Measurements from ENCODE around the gene ETV4.

The ETV4 gene

DNA sequence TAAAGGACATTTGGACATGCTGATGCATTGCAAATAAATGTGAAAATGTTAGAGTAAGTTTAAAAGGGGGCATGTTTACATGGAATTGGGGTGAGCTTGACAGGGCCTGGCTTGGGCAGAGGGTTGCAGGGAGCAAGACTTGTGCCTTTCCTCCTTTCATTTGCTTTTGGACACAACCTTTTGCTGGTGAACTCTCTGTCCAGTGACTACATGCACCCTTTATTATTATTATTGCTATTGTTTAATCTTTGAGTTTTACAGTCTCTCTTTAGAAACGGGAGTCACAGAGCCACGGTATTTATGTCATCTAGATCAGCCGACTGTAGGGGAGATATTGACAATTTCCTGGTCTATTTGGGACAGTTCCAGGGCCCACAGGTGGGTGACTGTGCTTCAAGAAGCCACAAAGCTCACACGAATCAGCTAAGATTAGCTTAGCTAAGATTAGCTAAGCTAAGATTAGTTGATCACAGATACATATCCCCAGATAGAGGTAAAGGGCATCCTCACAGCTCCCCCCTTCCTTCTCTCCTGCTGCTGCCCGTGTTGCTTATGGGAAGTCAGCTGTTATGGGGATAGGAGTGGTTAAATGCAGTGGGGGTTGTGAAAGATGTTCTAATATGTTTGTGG lies 28.9 kb upstream of the ETV4 start:
- in situ Hi-C loops (cut with MboI; ENCODE audit: low pct_unique_long_range_greater_than_20kb, low sequenced_read_pairs): loop anchor here (10.0 kb wide), 1 partner anchor 190 kb away; no protein-coding TSS in a partner anchor
- no peak for DNase-seq

DNA sequence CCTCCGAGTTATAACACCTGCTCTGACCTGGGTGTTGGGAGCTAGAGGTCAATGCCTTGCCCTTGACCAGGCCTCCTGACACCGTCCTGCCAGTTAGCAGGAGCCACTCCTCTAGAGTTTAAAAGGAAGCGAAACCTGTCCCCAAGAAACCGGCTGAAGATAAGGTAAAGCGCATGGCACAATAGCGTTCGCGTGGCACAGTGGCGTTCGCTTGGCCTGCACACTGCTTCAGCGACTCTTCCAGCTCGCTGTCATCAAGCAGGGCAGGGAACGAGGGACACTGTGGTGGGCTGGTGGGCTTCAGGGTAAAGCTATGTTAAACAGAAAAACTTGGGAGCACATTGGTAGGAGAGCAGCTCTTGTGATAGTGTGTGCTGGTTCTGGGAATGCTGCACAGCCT lies 28.2 kb upstream of the ETV4 start:
- in situ Hi-C loops (cut with MboI; ENCODE audit: low pct_unique_long_range_greater_than_20kb, low sequenced_read_pairs): loop anchor here (10.0 kb wide), 1 partner anchor 190 kb away; no protein-coding TSS in a partner anchor
- DNase-seq: no peak

DNA sequence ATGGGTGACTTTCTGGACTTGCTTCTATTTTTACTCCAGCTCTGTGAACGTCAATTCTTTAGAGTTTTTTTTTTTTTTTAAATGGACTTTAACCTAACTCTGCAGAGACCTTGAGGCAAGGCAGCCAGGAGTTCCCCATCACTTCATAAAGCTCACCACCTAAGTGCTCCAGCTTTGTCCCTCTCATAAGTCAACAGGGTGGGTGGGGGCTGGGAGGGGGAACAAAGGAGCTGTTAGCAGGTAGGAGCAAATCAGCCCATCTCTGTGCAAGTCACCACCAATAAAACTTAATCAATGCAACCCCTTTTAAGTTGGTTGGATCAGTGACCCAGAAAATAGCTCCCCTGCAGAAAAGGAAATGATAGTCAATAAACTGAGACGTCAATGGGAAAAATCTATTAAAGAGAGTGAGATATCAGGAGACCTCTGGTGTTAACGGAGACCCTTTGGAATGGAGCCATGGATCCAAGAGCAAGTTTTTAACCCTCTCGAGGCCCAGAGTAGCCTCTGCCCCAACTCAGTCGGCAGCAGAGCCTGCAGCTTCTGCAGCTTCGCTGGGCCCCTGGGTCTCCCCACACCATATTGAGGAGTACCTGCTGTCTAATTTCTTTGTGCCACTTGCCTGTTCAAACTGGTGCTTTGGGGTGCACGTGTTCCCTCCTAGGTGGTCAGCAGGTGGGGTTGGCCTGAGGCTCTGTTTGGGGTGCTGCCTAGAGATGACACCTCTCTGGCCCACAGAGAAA lies 27.6 kb upstream of the ETV4 start:
- in situ Hi-C loops (cut with MboI; ENCODE audit: low pct_unique_long_range_greater_than_20kb, low sequenced_read_pairs): loop anchor here (10.0 kb wide), 1 partner anchor 191 kb away; no protein-coding TSS in a partner anchor

DNA sequence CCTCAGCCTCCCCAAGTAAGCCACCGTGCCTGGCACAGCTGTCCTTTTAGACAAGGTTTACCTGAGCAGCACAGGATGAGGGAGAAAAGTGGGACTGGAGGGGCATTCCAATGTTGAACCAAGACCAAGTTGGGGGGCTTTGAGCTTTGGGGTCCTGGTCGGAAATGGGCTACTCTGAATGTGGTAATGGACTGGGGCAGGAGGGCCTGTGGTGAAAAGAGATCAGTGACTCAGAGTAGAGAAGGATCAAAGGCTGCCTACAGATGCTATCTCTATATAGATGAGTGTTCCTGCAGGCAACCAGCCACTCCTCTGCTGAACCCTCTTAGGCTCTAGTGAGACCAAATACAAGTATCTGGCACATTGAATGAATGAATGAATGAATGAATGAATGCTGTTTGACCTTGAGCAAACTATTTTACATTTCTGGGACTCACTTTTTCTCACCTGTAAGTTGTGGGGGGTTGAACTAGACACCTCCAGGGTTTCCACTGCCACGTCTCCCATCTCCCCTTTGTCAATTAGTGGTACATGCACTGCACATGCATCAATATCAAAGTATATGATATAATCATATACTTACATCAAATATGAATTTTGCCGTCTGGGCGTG lies 26.3 kb upstream of the ETV4 start:
- in situ Hi-C loops (cut with MboI; ENCODE audit: low pct_unique_long_range_greater_than_20kb, low sequenced_read_pairs): loop anchor here (10.0 kb wide), 1 partner anchor 192 kb away; no protein-coding TSS in a partner anchor
- no peak for DNase-seq

More for the DNA sequence above, 27.6 kb upstream of the ETV4 start:
- DNase-seq: no peak

GRCh38 chr17:43570518-43570928 lies 24.4 kb upstream of the ETV4 start:
- DNase-seq: no peak
- in situ Hi-C loops (cut with MboI; ENCODE audit: low pct_unique_long_range_greater_than_20kb, low sequenced_read_pairs): loop anchor here (10.0 kb wide), 1 partner anchor 194 kb away; no protein-coding TSS in a partner anchor

DNA sequence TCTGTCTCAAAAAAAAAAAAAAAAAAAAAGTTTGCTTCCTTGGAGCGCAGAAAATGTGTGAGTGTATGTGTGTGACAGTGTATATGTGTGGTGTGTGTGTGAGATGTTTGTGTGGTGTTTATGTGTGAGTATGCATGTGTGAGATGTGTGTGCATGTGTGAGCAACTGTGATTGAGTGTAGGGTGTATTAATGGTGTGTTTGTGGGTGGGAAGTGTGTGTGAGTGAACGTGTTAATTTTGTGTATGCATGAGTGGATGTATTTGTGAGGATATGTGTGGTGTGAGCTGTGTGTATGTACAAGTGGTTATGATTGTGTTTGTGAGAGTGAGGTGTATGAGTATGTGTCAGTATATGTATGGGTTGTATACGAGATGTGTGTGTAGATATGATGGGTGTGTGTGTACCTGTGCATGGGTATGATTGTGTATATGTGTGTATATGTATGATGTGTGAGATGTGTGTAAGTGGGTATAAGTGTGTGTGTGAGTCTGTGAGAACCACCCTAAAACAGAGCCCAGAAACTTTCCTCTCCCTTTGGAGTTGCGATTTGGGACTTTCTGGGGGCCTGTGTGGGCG lies 22.5 kb upstream of the ETV4 start:
- in situ Hi-C loops (cut with MboI; ENCODE audit: low pct_unique_long_range_greater_than_20kb, low sequenced_read_pairs): no loop called here
- no peak for DNase-seq

DNA sequence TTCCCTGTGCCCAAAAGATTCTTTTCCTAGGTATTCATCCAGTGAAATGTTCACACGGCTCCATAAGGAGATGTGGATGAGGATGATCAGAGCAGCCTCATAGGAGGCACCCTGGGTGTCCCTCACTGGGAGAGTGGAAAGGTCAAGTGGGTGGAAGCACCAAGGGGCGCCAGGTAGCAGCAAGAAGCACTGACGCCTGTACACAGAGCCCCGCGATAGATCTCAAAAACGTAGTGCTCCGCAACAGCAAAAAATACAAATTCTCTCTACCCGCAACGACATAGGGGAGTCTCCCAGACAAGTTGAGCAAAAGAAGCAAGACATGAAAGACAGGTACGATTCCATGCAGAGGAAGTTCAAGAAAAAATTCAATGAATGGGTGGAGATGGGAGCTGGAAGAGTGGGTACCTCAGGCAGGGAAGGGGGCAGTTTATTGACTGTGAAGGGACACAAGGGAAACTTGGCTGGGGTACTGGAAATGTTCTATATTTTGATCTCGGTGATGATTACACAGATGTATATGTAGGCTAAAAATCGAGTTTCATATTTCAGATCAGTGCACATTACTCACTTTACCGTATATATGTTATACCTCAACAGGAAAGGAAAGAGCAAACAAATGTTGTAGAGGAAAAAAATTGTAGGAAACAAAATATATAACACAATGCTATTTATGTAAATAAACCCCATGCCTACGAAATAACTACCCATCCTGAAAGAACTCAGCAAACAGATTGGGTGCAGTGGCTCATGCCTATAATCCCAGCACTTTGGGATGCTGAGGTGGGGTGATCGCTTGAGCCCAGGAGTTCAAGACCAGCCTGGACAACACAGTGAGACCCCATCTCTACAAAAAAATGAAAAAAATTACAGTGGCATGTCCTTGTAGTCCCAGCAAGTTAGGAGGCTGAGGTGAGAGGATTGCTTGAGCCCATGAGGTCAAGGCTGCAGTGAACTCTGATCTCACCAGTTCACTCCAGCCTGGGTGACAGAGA lies 17.8 kb upstream of the ETV4 start:
- in situ Hi-C loops (cut with MboI; ENCODE audit: low pct_unique_long_range_greater_than_20kb, low sequenced_read_pairs): no loop called here

DNA sequence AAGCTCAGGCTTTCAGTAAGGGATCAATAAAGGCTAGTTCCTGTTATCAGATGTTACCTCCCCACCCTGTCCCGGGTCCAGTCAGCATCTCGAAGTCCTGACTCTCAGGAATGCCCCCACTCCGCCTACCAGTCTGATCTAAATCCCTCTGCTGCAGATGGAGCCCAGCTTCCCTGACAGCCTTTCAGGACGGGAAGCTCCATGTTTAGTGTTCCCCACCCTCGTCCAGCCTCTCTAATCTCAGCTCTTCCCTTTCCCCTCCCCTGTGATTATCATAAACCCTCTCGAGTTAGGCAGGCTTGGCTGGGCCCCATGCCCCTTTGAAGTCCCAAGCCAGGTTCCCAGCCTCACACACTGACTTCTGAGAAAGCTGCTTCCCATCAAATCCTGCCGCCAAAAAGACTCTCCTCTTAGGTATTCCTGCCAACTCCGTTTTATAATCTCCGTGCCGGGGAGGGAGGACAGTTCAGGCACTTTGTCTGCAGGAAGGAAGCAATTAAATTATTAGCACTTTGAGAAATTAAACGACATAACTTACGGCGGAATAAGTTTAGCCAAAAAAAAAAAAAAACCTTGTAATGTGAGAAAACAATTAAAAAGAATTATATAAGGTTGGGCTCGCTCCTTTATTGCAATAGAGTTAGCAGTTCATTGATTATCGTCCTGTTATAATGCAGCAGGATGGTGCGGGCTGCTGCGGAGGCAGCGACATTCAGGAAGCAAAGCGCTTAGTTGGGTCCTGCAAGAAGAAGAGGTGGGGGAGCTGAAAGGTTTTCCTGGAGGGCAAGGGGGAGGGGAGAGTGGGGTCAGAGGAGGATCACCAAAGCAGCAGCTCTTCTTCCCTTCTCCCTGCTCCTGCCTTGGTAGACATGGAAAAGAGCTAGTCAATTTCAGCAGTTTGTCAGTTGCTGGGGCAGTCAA lies 16.8 kb upstream of the ETV4 start:
- in situ Hi-C loops (cut with MboI; ENCODE audit: low pct_unique_long_range_greater_than_20kb, low sequenced_read_pairs): no loop called here
- peak; percentile 20 for DNase-seq

More for the DNA sequence above, 17.8 kb upstream of the ETV4 start:
- DNase-seq: no peak

DNA sequence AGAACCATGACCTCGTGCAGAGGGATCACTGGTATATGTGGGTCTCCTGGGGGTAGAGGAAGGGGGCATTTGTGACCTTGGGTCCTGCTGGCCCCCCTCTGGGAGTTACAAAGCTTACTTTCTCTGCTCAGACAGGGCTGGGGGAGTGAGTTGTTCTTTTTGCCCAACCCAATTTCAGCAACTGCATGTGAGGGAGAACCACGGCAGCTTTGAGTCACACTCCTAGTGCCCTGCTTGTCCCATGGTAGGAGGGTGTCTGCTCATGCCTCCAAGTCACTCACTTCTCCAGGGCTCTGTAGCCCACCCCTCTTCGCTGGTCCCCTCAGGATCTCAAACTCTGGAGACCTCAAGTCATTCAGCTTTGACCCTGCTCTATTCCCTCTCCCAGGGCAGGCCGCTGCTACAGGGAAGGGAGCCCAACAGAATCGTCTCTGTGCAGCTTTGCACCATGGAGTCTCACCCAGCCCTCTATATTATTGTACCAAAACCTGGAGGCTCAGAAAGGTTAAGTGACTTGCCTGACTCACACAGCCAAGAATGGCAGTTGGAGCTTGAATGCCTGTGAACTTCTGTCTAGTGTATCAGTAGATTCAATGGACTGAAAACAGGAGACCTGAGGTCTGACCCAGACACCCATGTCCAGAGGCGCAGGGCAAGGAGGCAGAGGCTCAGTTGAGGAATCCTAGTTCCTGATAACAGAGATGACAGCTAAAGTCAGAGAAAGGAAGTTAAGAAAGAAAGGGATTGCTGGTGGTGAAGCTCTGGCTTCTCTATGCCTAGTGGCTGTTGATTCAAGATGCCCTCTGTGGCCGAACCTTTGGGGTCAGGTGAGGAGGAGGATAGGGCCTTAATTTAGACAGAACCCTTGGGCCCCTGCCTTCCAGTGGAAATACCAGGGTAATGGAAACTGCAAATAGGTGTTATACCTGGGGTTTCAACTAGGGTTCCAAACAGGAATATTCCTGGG lies 14.6 kb upstream of the ETV4 start:
- in situ Hi-C loops (cut with MboI; ENCODE audit: low pct_unique_long_range_greater_than_20kb, low sequenced_read_pairs): no loop called here

GRCh38 chr17:43559161-43559816 lies 13.1 kb upstream of the ETV4 start:
- in situ Hi-C loops (cut with MboI; ENCODE audit: low pct_unique_long_range_greater_than_20kb, low sequenced_read_pairs): no loop called here
- DNase-seq: no peak

More for the DNA sequence above, 14.6 kb upstream of the ETV4 start:
- no peak for DNase-seq

GRCh38 chr17:43558805-43559160 lies 12.6 kb upstream of the ETV4 start:
- DNase-seq: no peak
- in situ Hi-C loops (cut with MboI; ENCODE audit: low pct_unique_long_range_greater_than_20kb, low sequenced_read_pairs): no loop called here

DNA sequence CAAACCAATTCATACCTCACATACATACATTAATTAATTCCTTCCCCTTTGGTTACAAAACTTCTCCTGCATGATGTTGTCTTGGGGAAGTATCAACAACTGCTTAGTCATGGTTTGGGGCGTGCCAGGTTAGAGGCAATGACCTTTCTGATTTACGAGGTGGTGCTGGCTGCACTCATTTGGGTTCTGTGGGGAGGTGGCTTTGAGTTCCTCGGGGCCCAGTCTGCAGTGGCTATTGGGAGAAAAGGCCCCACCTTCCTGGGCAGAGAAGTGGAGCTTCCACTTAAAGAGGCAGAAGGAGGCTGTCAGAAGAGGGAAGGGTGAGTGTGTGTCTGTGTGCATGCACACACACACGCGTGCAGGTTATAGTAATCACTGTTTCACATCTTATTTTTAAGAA lies 10.2 kb upstream of the ETV4 start:
- DNase-seq: peak; percentile 82

GRCh38 chr17:43554857-43555256 lies 8.7 kb upstream of the ETV4 start:
- in situ Hi-C loops (cut with MboI; ENCODE audit: low pct_unique_long_range_greater_than_20kb, low sequenced_read_pairs): no loop called here
- DNase-seq: peak; percentile 43

More for the DNA sequence above, 10.2 kb upstream of the ETV4 start:
- in situ Hi-C loops (cut with MboI; ENCODE audit: low pct_unique_long_range_greater_than_20kb, low sequenced_read_pairs): no loop called here

GRCh38 chr17:43553573-43553972 lies 7.4 kb upstream of the ETV4 start:
- DNase-seq: no peak
- in situ Hi-C loops (cut with MboI; ENCODE audit: low pct_unique_long_range_greater_than_20kb, low sequenced_read_pairs): no loop called here

- DNase-seq: no peak
- in situ Hi-C loops (cut with MboI; ENCODE audit: low pct_unique_long_range_greater_than_20kb, low sequenced_read_pairs): no loop called here
Observed at GRCh38 chr17:43552229-43552837, 6.2 kb upstream of the ETV4 start.

DNA sequence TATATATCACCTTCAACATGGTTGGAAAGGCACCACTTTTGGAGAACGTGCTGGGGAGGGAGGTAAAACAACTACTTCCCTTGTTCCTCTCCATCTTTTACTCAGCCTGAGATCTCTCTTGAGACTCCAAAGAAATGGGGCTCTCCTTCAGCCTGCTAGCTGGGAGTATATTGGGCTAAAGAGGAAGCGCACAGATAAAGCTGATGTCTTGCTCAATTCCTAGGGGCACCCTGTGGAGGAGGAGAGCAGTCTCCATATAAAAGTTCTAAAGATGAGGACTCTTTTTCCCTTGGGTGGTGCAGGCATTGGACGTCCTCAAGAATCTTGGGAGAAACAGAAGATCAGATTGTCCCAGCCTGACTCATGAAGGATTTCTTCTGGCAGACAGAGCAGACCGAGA lies 4.6 kb upstream of the ETV4 start:
- in situ Hi-C loops (cut with MboI; ENCODE audit: low pct_unique_long_range_greater_than_20kb, low sequenced_read_pairs): no loop called here
- no peak for DNase-seq

Data from KBM-7 (cell line).